Kidney epithelial cell (primary cell): ENCODE measurements around the gene ATP5PO. TPM values are rescaled to one million over a fixed set of nuclear protein-coding genes. Genes with fewer than 3 reads are reported as not detected.

ENCODE experiments used
- DNase-seq: peaks from one replicate; pipeline ENCODE4 v3.0.0-alpha.2; 2010; ENCODE audit warnings: low read depth
- H3K27me3 ChIP-seq: 2 replicates; pipeline ENCODE4 v1.6.0; 2011; ENCODE audit warnings: low read length; ENCODE audit not compliant: control insufficient read depth, insufficient read depth
- H3K36me3 ChIP-seq: 2 replicates; pipeline ENCODE4 v1.5.1; 2011; ENCODE audit warnings: low read length; ENCODE audit not compliant: control insufficient read depth, insufficient read depth
- H3K4me3 ChIP-seq: 2 replicates; pipeline ENCODE4 v1.5.1; 2011; ENCODE audit warnings: low read depth, mild to moderate bottlenecking, control low read depth, low read length
- CTCF ChIP-seq: IDR thresholded peaks from 2 replicates; pipeline ENCODE4 v1.5.1; 2011; ENCODE audit warnings: mild to moderate bottlenecking, moderate library complexity, low read length, control low read depth, inconsistent platforms; ENCODE audit not compliant: insufficient read depth, poor library complexity, severe bottlenecking
- total RNA-seq: library from RNA; depleted of rRNA; stranded (reverse); fragments of >200 nt; gene quantifications from 2 replicates; pipeline ENCODE4 v1.2.3, GENCODE V29; 2015

The ATP5PO gene
- total RNA-seq, 1 donor from 2014 or later: 286 TPM

- no peak overlapping the region for H3K4me3 ChIP-seq
- TF ChIP-seq CTCF: no peak
- DNase-seq: no peak
- H3K27me3 ChIP-seq: no peaks in the 10 kb centered on the region
- H3K36me3 ChIP-seq: no peaks in the 10 kb centered on the region
Observed at GRCh38 chr21:33897739-33898138, 17.9 kb downstream of the ATP5PO start.

GRCh38 chr21:33897098-33897497 is 18.5 kb downstream of the ATP5PO start:
- TF ChIP-seq CTCF: no peak
- Histone ChIP-seq H3K4me3 (no peak overlapping the region), H3K36me3 (no peaks in the 10 kb centered on the region), H3K27me3 (no peaks in the 10 kb centered on the region)
- no peak for DNase-seq

- no peak for TF ChIP-seq CTCF
- no peaks in the 10 kb centered on the region for H3K27me3 ChIP-seq
- H3K36me3 ChIP-seq: no peaks in the 10 kb centered on the region
- DNase-seq: no peak
- H3K4me3 ChIP-seq: no peak overlapping the region
Observed at GRCh38 chr21:33896691-33897090, 18.9 kb downstream of the ATP5PO start.

DNA sequence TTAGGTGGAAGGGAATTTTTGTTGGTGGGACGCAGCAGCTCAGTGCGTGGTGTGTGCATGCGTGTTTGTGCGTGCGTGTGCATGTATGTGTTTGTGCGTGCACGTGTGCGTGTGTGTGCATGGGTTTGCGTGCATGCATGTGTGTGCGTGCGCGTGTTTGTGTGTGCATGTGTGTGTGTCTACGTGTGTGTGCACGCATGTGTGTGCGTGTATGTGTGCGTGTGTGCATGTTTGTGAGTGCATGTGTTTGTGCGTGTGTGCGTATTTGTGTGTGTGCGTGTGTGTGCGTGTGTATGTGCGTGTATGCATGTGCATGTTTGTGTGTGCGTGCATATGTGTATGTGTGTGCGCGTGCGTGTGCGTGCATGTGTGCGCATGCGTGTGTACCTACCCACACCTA is 20.2 kb downstream of the ATP5PO start:
- H3K27me3 ChIP-seq: no peaks in the 10 kb centered on the region
- no peak for DNase-seq
- no peaks in the 10 kb centered on the region for H3K36me3 ChIP-seq
- no peak for TF ChIP-seq CTCF
- no peak overlapping the region for H3K4me3 ChIP-seq

- Histone ChIP-seq H3K36me3 (no peaks in the 10 kb centered on the region), H3K27me3 (no peaks in the 10 kb centered on the region), H3K4me3 (peak overlapping the region; percentile 18)
- peak; percentile 96 for TF ChIP-seq CTCF
- peak; percentile 62 for DNase-seq
Observed at GRCh38 chr21:33894736-33895288, 20.8 kb downstream of the ATP5PO start.

DNA sequence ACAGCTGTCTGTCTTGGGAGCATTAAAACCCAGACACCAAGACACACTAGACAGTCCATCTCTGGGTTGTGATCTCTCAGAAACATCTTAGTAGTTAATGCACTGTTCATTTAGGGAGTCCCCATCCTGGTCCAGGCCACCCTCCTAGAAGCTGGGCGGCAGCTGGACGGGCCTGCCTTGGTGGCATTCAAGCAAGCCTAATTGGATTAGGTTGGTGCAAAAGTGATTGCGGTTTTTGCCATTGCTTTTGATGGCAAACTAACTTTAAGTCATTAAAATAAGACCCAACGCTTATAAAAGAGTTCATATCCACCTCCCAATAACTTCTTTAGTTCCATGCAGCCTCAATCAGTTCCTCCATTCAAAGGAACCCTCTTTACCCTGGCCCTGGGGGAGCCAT is 21.7 kb downstream of the ATP5PO start:
- no peaks in the 10 kb centered on the region for H3K36me3 ChIP-seq
- no peak for TF ChIP-seq CTCF

More for the DNA sequence above, 21.7 kb downstream of the ATP5PO start:
- Histone ChIP-seq H3K4me3 (no peak overlapping the region), H3K27me3 (no peaks in the 10 kb centered on the region)
- no peak for DNase-seq
